ENCODE measurements around the gene C9orf72.
"Not testable (repeated sequence)": the region's sequence is repeated elsewhere in the genome, so short reads cannot be mapped to it uniquely, and the experiment has no call there.

C9orf72 gene

GRCh38 chr9:27572918-27573633 lies at the start of gene C9orf72:
TSS of gene C9orf72 (minus strand) at chr9:27573481. CDS start at chr9:27567120, 6,361 bp downstream.
- DNase-seq (ENCODE audit: low read depth in 2 of 3, low spot score in 2 of 3): peak; percentile 62 to 76 (median 64)

DNA sequence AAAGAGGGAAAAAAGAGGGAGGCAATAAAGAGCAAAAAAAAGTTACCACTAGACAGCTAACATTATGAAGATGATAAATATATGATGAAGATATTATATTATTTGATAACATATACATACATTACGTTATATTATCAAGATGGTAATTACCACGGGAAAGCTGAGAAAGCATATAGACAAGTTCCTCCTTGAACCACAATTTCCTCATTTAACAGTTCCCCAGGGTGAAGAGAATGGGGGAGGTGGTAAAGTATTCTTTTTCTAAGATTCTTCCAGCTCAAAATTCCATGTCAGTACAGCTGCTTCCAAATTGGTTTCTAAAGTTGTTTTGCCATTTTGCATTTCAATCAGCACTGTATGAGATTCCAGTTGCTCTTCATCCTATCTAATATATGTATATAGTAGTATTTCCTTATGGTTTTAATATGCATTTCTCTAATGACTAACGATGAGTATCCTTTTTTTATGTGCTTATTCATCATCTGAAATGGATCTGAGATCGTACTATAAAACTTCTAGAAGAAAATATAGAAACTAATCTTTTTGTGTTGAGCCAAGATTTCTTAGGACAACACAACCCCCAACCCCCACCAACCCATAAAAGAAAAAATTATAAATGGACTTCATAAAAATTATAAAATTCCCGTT lies 49.5 kb upstream of the C9orf72 start:
- DNase-seq (ENCODE audit: low read depth in 2 of 3, low spot score in 2 of 3): no peak

DNA sequence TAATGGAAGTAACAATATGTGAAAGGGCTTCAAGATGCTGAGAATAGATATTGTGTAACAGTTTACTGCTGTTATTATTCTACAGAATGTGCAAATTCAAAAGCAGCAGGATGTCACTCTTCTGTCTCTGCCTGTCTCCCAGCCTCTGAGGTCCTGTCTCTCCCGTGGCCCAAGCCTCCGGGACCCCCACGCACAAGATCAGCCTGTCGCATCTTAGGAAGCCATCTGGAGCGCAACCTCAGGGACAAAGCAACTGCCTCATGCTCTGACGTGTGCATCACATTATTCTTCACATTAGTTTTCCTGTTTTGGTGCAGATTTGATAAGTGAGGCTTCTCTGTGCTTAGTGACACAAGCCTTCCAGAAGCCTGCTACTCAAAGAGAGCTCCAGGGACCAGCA lies 46.5 kb upstream of the C9orf72 start:
- DNase-seq (ENCODE audit: low read depth in 2 of 3, low spot score in 2 of 3): no peak

- no peak for DNase-seq (ENCODE audit: low read depth in 2 of 3, low spot score in 2 of 3)
Measured at GRCh38 chr9:27618066-27618465, 44.8 kb upstream of the C9orf72 start.

DNA sequence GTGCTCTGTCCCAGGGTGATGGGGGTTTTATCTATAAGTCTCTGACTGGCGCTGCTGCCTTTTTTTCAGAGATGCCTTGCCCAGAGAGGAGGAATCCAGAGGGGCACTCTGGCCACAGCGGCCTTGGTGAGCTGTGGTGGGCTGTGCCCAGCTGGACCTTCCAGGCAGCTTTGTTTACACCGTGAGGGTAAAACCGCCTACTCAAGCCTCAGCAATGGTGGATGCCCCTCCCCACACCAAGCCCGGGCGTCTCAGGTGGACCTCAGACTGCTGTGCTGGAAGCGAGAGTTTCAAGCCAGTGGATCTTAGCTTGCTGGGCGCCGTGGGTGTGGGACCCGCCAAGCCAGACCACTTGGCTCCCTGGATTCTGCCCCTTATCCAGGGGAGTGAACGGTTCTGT lies 41.3 kb upstream of the C9orf72 start:
- no peak for DNase-seq (ENCODE audit: low read depth in 2 of 3, low spot score in 2 of 3)

DNA sequence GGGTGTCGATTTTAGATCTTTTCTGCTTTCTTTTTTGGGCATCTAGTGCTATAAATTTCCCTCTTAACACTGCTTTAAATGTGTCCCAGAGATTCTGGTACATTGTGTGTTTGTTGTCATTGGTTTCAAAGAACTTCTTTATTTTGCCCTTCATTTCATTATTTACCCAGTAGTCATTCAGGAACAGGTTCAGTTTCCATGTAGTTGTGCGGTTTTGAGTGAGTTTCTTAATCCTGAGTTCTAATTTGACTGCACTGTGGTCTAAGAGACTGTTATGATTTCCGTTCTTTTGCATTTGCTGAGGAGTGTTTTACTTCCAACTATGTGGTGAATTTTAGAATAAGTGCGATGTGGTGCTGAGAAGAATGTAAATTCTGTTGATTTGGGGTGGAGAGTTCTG lies 38.8 kb upstream of the C9orf72 start:
- DNase-seq (ENCODE audit: low read depth in 2 of 3, low spot score in 2 of 3): not testable (repeated sequence)

- DNase-seq (ENCODE audit: low read depth in 2 of 3, low spot score in 2 of 3): no peak
Measured at GRCh38 chr9:27610622-27611021, 37.3 kb upstream of the C9orf72 start.

GRCh38 chr9:27602954-27603353 lies 29.7 kb upstream of the C9orf72 start:
- DNase-seq (ENCODE audit: low read depth in 2 of 3, low spot score in 2 of 3): no peak

GRCh38 chr9:27602142-27602861 lies 29.0 kb upstream of the C9orf72 start:
- no peak for DNase-seq (ENCODE audit: low read depth in 2 of 3, low spot score in 2 of 3)

- no peak for DNase-seq (ENCODE audit: low read depth in 2 of 3, low spot score in 2 of 3)
Measured at GRCh38 chr9:27601396-27601795, 28.1 kb upstream of the C9orf72 start.

DNA sequence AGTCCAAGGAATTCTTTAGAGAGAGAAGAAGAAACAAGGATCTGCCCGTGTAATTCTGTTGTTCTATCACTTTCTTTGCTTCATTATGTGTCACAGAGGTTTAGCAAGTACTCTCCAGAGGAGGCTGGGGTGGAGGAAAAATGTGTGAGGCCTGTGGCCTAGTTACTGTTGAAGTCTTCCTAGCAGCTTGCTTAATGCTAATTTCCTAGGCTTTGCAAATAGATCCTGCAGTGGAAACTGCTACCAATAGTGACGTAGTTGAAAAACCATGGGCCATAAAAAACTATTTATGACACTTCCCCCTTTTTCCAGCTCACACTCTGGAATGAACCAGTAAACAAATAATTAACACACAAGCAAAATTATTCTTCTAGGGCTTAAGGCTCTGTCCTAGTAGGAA lies 27.0 kb upstream of the C9orf72 start:
- DNase-seq (ENCODE audit: low read depth in 2 of 3, low spot score in 2 of 3): no peak

DNA sequence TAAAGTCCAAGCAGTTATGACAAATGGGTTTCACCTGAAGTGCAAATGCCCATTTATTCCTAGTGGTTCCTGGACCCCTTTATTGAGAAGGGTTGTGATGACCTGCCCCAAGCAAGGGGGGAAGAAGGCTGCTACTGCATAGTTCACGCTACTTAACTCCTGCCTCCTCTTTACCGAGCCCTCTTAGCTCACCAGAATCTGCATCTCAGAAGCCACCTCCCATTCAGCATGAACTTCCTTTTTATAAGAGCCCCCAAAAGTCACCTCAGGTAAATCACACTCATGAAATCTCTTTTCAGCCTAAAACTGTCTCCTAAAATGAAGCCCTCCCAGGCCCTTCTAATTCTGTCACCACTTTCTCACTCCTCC lies 26.6 kb upstream of the C9orf72 start:
- DNase-seq (ENCODE audit: low read depth in 2 of 3, low spot score in 2 of 3): no peak

DNA sequence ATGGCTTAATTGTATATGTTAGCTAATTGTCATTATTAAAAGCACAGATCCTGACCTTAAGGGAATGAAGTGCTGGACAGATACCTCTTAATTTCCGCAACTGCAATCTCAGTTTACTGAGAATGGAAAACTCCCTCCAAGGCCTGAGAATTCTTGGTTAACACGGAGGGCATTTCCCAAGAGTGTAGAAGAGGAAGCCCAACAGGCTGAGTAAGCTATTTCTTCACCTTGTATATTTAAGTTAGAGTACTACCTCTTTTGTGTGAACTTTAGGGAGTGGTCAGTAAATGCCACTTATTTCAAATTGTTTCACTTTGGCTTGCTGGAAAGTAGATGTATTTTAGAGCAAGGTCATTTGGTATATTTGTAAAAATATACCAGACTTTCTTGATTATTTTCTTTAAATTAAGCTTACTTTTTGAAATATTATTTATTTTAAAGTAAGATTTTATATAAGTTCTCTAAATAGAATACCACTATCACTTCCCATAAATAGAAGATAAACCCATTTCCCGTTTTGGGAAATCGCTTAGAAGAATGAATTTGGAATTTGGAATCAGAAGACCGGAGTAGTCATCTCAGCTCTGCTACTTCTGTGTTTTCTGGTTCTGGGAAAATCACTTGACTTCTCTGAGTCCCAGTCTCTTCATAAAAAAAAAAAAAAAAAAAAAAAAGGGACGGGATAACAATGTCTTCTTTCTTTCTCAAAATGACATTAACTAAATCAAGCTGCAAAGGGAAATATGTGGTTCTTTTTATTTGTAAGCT lies 26.0 kb upstream of the C9orf72 start:
- DNase-seq (ENCODE audit: low read depth in 2 of 3, low spot score in 2 of 3): no peak

DNA sequence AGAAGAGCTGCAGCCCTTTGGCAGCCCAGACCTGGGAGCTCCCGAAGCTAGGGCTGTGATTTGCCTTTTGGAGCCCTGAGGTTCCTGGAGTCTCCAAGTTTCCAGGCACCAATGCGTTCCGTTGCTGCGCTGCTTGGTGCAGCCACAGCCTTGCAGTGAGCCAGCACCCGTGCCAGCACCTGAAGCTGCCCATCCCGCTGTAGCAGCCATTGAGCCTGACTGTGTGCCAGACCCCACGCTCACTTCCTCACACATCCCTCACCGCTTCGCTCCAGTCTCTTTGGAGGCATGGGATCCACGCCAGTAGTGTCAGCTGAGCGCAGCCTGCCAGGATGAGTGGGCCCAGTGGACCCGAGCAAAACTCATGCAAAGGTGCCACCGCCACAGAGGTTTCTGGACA lies 22.5 kb upstream of the C9orf72 start:
- no peak for DNase-seq (ENCODE audit: low read depth in 2 of 3, low spot score in 2 of 3)

- no peak for DNase-seq (ENCODE audit: low read depth in 2 of 3, low spot score in 2 of 3)
Measured at GRCh38 chr9:27591672-27592071, 18.4 kb upstream of the C9orf72 start.

- no peak for DNase-seq (ENCODE audit: low read depth in 2 of 3, low spot score in 2 of 3)
Measured at GRCh38 chr9:27591093-27591492, 17.8 kb upstream of the C9orf72 start.

GRCh38 chr9:27590651-27591050 lies 17.4 kb upstream of the C9orf72 start:
- no peak for DNase-seq (ENCODE audit: low read depth in 2 of 3, low spot score in 2 of 3)

- DNase-seq (ENCODE audit: low read depth in 2 of 3, low spot score in 2 of 3): no peak
Measured at GRCh38 chr9:27589462-27589861, 16.2 kb upstream of the C9orf72 start.

GRCh38 chr9:27586304-27586703 lies 13.0 kb upstream of the C9orf72 start:
- DNase-seq (ENCODE audit: low read depth in 2 of 3, low spot score in 2 of 3): no peak

- no peak for DNase-seq (ENCODE audit: low read depth in 2 of 3, low spot score in 2 of 3)
Measured at GRCh38 chr9:27584931-27585330, 11.7 kb upstream of the C9orf72 start.

DNA sequence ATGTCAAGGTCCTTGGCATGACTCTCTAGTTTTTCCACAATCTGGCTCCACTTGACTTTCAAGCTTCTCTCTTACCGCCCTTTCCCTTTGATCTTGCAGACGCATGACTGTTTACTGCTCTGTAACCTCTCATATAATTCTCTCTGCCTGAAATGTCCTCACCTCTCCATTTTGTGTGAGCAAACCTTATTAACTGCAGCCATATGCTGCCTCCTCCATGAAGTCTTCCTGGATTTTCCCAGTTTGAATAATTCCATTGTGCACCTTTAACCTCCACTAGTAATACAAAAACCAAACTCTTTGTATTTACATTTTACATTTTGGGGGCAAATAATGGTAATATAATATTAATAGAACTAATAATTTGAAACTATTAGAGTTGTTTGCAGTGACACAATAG lies 9.5 kb upstream of the C9orf72 start:
- no peak for DNase-seq (ENCODE audit: low read depth in 2 of 3, low spot score in 2 of 3)

DNA sequence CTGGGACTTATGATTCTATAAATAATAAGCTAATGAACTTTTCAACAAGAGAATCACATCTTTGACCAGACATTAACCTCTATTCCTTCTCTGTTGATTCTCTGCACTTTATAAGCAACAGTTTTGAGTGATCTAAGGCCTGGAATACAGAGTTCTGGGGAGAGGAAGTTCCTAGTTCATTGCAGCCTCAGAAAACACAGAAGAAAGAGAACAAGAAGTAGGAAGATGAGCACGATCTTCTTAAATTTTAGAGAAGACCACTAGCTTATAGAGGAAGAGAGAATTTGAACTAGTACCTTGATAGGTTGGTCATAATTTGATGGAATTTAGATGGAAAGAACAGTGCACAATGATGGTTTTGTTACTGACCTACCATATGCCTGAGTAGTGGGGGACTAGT lies 8.5 kb upstream of the C9orf72 start:
- DNase-seq (ENCODE audit: low read depth in 2 of 3, low spot score in 2 of 3): no peak
